ENCODE measurements around the gene MINDY4B.
"Not testable (repeated sequence)": the region's sequence is repeated elsewhere in the genome, so short reads cannot be mapped to it uniquely, and the experiment has no call there.

Gene MINDY4B

DNA sequence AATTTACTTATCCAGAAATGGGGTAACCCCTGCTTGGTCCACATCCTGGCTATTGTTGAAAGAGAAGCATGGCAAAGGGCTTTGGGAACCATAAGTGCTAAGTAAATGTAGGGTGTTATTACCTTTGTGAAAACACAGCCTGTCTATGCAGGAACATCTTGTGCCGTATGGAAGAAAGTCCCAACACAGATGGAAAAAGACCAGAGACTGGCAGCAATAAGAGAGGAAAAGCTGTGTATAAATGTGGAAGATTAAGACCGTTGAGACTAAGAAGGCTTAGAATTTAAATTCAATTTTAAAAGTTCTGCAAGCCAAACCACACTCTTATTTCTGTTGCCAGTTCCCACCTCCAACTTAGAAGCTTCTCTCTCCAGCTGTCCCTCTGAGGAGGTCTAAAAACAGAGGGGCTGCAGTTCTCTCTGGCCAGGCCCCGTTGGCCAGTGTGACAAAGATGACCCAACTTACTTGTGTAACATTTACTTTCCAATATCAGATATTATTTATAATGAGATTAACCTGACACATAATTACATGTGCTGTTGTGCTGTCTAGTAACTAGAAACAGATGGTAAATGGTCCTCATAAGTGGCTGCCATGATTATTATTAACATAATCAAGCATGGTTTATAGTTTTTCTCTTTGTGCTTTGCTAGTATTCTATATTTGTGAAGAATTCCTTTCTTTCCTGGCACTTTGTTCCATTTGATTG, 7.0 kb downstream of the MINDY4B start:
- DNase-seq: no peak

DNA sequence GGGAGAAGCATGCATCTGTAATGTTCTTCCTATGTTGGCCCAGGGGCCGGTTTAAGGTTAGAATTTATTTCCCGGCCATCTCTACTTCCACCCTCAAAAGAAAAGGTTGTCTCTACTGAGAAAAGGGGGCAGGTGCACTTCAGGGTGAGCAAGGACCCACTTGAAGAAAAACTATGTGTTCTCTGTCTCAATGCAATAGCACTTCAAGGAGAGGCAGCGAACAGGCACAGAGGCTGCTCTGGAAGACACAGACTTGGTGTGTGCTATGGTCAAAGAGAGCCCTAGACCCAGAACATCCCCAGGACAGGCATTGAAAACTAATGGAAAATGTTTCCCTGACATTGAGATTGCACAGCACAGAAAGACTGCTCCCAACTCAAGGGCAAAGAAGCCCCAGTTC, 7.6 kb downstream of the MINDY4B start:
- no peak for DNase-seq

DNA sequence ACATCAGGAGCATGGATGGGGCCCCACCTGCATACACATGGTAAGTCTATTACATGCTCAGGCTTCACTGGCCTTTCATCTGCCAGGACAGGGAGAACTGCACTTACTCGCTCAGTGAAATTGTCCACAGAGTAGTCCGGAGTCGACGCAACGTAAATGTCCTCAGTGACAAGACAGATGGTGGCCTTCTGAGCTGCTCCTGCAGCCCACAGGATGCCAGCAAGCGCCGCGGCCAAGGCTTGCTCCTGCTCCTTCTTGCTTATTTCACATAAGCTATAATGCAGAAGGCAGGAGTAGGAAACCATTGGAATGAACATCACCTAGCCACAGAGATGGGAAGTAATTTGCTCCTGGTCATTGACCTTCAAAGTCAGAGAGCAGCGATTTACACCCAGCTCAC, 14.4 kb downstream of the MINDY4B start:
- no peak for DNase-seq

DNA sequence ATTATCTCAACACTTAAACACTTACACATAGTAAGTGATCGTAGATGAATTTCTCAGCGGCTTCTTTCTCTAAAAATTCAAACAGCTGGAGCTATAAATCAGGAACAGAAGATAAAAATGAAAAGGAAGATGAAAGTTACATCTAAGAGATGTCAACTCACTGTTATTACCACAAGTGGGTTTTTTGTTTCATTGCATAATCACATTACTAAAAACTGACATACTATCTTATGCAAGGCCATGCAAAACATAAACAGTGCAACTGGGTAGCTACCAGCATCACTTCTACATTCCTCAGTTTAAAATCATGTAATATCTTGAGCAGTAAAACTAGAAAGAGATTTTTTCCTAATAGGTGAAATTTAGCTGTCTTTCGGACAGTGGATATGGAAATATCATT, 14.9 kb downstream of the MINDY4B start:
- DNase-seq: no peak

DNA sequence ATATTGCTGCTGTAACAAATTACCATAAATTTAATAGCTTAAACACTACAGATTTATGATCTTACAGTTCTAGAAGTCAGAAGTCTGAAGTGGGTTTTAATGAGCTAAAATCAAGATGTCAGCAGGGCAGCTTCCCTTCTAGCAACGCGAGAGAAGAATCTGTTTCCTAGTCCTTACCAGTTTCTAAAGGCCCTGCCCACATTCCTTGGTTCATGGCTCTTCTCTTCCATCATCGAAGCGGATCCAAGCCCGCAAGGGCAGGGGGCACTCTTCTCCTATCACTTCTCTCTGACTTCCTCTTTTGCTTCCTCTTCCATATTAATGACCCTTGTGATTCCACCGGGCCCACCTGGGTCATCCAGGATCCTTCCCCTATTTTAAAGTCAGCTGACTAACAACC, 16.1 kb downstream of the MINDY4B start:
- no peak for DNase-seq

DNA sequence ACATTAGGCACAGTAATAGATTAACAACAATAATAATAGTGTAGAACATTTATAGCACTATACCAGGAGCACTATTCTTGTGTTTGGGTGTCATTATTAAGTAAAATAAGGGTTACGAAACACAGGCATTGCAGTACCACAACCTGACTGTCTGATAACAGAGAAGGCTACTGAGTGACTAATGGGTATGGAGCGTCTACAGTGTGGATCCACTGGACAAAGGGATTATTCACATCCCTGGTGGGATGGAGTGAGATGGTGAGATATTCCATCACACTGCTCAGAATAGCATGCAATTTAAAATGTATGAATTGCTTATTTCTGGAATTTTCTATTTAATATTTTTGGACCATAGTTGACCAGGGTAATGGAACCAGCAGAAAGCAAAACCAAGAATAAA, 18.2 kb downstream of the MINDY4B start:
- DNase-seq: no peak

DNA sequence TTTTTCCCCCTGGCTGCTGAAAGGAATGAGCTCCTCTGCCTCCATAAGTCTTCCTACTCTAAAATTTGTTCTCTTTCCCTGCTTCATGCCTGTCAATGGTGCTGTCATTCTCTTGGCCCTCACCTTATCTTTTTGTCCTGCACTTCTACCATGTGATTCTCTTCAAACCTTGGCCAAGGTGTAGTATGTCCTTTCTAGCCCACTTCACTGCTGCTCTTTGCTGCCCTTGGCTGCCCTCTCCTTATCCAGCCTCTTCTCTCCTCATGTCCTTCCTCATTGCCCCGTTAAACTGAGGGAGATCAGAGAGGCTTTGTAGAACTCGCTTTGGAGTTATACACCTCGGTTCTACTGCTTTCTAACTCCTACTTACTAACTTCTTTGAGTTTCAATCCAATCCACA, 19.7 kb downstream of the MINDY4B start:
- no peak for DNase-seq

DNA sequence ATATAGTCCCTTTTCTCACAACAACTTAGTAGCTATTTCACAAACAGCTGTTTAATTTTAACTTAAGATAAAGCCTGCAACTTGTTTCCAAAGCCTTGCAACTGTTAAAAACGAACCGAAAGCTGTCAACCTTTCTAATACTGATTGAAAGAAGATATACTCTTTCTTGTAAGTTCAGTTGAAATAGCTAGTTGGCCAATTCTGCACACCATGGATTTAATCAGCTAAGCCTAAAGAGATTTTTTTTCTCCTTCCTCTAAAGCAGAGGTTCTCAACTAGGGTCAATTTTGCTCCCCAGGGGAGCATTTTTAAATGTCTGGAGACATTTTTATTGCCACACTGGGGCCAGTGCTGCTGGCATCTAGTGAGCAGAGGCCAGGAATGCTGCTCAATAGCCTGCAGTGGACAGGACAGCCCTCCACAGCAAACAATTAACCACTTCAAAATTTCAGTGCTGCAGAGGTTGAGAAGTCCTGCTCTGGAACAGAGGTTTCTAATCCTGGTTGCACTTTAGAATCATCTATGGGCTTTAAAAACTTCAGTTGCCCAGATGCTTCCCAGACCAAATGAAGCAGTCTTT, 26.2 kb downstream of the MINDY4B start:
- no peak for DNase-seq

DNA sequence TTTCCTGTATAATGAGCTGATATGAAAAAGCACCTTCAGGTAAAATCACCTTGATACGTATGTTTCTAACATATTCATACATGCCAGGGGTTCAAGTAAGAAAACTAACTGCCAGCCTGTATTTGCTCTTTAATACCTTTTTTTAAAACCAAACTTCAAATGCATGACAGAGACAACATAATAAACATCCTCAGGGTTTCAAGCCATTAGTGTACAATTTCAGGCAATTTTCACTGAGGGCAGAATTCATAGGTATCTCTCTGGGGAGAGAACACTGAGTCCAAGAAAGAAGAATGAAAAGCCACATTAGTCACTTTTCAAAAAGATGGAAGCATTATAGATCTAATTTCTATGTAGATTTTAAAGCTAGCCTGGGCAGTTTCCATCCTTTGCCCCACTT, 26.9 kb downstream of the MINDY4B start:
- DNase-seq: no peak

DNA sequence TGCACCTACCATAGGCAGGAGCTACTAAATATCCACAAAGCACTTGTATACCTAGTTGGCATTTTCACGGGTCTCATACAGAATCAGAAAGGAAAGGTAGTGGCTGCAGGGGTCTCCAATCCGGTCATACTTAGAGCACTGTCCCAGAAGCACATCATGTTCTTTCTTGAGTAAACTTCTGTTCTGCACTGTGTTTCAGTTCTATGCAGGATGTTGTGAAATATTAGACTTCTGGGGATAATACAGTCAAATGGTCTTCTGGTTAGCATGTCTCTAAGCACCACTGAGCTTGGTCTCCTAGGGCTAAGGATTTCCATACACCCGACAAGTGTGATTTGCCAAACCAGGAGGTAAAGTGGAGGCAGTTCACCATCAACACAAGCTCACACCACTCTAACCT, 27.9 kb downstream of the MINDY4B start:
- no peak for DNase-seq

DNA sequence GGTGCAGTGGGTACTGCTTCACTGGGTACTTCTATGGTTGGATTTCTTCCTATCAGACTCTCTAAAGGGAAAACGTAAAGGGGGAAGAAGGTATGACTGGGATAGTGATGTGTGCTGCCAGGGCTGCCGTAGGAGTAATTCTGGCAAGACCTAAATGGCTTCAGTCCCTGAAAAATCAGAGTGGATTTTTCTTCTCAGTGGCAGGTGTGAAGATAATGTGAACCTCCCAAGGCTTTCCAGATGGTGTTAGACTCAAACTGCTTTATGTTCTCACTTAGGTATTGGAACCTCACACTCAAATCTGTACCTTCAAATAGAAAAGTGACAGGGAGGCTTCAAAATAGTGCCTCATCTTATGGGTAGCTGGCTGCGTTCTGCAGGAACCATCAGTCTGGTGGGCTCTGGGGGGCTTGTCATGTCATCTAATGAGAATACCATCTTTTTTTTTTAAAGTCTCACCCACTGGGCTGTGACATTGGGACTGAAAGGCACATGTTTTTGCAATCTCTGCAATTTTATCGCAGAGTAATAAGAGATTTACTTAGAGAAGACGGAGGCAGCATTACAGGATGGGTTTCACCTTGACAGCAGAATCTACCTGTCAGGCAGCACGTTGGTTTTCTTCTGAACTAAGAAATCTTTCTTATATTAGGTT, 28.5 kb downstream of the MINDY4B start:
- no peak for DNase-seq

DNA sequence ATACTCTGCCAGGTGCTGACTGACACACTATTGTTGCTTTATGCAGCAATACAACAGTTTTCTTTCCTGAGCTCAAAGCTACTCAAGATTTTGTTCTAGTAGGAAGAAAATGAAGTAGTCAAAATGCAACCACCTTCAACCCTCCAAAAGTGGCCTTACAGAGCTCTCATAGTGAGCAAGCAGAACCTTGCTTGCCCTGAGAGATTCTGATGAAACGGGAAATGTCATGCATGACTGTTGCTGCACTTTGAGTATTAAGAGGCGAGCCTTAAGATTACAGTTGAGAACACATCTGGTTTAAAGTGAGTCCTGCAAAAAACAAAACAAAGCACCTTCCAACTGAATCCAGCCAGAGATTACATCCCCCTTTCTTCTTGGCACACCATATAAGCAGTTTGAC, 29.7 kb downstream of the MINDY4B start:
- no peak for DNase-seq

DNA sequence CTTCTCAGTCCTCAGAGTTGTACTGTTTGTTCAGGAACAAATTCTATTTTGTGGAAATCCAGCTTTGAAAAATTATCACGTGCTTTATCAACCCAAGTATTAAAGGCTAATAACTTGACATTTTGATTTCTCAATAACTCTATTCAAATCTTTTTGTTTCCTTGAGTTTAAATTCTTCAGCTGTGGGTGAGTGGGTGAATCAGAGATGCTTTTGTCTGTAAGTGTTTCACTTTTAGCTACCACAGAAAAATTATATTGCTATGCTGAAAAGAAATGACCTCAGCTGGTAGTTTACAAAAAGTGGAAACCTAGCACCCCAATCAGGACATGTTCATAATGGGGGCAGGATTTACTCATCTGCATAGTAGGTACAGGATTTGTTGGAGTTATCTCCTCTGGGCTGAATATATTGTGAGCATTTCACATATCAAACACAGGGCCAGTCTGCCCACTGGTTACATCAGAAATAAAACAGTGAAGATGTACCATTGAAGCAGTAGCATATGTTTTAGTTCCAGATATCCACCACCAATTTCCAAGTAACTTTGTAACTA, 30.5 kb downstream of the MINDY4B start:
- DNase-seq: no peak

DNA sequence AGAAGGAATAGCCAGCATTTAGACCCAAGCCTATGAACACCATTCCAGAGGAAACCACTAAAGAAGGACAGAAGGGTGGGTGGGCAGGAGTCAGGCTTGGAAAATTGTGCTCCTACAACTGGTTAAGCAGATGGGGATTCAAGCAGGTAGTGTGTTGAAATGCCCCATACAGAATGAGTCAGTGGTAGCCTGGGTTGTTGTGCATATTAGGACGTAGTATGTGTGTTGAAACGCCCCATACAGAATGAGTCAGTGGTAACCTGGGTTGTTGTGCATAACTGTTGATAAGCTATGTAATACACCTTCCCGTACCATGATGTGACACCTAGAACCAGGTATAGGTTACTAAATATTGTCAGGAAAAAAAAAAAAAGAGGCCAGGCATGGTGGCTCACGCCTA, 34.0 kb downstream of the MINDY4B start:
- DNase-seq: no peak

DNA sequence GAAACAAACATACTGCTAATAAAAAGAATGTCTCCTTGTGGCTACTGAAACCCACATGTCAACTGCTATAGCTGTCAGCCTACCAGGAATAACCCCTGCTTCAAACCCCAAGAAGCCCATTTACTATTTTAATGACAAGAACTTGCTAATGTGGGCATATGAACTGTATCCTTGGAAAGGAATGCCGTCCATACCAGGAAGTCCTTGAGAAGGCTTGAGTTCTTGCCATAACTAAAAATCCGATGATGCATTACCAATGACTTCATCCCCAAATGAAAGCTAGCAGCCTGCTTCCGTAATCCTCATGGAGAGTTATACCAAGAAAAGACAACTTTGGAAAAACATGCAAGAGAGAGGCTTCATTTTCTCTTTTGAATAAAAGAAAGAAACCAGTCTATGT, 34.8 kb downstream of the MINDY4B start:
- no peak for DNase-seq

DNA sequence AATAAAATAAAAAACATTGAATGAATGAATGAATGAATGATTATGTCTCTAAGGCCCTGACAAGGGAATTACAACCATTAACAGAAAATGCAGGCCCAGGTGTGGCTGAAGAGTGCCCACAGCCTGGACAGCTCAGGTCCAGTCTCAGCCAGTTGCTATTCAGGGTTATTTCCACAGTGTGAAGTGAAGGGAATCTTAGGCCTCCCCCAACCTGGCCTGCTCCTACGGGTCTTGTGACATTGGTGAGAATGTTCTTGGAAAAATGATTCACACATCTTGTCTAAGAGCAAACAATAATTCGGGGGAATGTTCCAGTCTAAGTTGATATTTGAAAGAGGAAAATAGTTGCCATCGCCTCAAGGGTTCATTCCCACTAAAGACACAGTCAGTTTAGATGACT, 37.0 kb downstream of the MINDY4B start:
- DNase-seq: no peak

DNA sequence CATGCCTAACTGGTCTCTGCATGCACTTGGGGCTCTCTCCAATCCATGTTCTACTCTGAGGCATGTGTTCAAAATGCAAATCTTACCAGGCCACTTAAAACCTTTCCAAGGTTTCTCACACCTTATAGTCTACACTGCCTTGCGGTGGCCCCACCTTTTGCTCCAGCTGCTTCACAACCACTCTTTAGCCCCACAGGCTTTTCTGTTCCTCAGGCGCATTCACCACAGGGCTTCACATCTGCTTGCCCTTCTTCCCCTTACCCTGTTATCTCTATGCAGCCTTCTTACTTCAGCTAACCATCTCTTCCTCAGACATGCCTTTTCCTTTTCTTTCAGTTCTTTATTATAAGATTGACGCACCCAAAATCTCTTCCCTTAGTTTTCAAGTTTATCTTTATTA, 37.8 kb downstream of the MINDY4B start:
- DNase-seq: no peak

DNA sequence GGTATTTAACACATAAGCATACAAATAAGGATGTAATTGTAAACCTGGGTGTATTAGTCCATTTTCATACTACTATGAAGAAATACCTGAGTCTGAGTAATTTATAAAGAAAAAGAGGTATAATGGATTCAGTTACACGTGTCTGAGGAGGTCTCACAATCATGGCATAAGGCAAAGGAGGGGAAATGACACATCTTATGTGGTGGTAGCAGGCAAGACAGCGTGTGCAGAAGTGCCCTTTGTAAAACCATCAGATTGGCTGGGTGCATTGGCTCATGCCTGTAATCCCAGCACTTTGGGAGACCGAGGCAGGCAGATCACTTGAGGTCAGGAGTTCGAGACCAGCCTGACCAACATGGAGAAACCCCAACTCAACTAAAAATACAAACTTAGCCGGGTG, 41.3 kb downstream of the MINDY4B start:
- DNase-seq: not testable (repeated sequence)

DNA sequence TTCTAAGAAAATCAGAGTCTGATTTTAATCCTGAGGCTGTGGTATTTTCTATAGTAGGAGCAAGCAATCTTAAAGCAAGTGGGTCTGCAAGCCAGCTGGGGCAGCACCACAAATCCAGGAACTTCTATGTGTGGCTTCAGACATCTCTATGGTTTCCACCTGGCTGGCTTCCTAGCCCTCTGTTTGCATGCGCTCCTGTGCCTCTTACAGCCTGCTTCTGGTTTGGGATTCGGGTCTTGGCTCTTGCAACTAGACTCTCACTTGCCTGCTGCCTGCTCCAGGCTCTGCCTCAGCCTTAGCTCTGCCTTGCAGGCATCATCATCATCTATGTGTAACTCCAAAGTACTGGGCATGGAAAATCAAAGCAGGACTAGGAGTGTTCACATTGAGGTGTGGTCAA, 43.4 kb downstream of the MINDY4B start:
- no peak for DNase-seq

DNA sequence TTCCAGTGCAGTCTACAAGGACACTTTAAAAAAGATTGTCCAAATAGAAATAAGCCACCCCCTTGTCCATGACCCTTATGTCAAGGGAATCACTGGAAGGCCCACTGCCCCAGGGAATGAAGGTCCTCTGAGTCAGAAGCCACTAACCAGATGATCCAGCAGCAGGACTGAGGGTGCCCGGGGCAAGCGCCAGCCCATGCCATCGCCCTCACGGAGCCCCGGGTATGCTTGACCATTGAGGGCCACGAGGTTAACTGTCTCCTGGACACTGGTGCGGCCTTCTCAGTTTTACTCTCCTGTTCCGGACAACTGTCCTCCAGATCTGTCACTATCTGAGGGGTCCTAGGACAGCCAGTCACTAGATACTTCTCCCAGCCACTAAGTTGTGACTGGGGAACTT, 47.3 kb downstream of the MINDY4B start:
- not testable (repeated sequence) for DNase-seq

DNA sequence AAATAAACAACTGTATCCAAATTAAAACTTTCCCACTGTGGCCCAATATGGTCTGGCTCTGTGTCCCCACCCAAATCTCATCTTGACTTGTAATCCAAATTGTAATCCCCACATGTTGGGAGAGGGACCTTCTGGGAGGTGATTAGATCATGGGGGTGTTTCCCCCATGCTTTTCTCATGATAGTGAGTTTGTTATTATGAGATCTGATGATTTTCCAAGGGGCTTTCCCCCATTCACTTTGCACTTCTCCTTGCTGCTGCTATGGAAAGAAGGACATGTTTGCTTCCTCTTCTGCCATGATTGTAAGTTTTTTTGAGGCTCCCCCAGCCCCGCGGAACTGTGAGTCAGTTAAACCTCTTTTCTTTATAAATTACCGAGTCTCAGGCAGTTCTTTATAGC, 55.0 kb downstream of the MINDY4B start:
- DNase-seq: no peak

DNA sequence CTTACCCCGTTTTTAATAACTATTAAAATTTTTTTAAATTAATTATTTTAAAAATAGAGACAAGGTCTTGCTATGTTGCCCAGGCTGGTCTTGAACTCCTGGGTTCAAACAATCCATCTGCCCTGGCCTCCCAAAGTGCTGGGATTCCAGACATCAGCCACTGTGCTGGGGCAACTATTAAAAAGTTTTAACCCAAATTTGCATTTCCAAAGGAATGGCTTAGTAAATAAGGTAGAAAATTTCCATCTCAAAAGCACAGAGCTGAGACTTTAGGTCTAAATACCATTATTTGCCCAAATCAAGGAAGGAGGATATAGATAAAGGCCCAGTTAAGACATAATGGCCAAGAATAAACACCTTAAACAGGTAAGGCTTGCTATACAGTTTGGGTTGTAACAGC, 56.4 kb downstream of the MINDY4B start:
- DNase-seq: no peak

DNA sequence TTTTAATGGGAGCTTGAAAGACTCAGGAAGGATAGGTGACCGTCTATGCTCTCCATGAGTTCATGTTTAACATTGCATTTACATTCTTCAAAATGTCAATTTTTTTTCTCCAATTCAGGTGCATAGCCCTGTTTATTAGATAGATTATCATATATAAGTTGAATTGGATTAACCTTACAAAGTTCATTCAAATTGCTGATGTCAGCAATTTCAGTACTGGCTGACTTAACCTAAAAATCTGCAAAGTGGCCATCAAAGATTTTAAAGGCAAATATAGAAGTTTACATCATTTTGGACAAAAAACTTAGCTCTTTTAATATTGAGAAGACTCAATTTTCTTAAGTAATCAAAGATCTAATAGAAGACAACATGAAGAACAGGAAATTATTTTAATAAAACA, 57.8 kb downstream of the MINDY4B start:
- no peak for DNase-seq

DNA sequence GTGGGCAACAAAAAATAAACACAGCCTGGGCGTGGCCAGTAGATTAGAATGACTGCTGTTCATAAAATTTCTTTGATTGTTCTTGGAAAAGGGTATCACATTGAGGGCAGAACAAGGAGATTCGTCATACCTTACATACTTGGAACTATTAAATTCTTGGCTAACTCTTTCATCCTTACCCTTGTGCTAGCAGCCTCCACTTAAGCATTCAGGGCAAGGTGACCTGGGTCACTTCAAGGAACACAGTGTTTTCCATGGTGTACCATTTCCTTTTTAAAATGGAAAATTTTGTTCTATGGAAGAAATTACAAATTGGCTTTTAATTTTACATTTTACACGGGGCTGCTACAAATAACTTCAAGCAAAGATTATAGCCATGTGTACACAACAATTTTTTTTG, 60.8 kb downstream of the MINDY4B start:
- no peak for DNase-seq

Data from CD4-positive, alpha-beta T cell treated with Interleukin-12 subunit alpha and Interleukin-12 subunit beta, for 1 hour (primary cell).